SK-N-SH (cell line): ENCODE results near the gene NRDE2.

ENCODE experiments used
- CHD2 ChIP-seq: fragments of 150-350 bp; IDR thresholded peaks from 2 replicates; pipeline ENCODE4 v1.6.1; 2018; ENCODE audit warnings: low read length; ENCODE audit not compliant: partially characterized antibody
- CTCF ChIP-seq: fragments of 200-600 bp; sonication (generic); IDR thresholded peaks from 2 replicates; pipeline ENCODE4 v1.6.1; 2017; ENCODE audit warnings: antibody characterized with exemption, mild to moderate bottlenecking, moderate library complexity
- EP300 ChIP-seq, 2 experiments: IDR thresholded peaks; 2 replicates each; pipeline versions ENCODE4 v1.4.0 to v1.6.1; 2012; ENCODE audit warnings: borderline replicate concordance in 1 of 2, low read depth in 1 of 2, low read length in 1 of 2
- EZH2phosphoT487 ChIP-seq: fragments of 200-600 bp; sonication (generic); IDR thresholded peaks from 2 replicates; pipeline ENCODE4 v1.6.1; 2017; ENCODE audit warnings: low read depth, mixed run types, mild to moderate bottlenecking, antibody characterized with exemption, moderate library complexity, borderline replicate concordance
- FOXM1 ChIP-seq: IDR thresholded peaks from 2 replicates; pipeline ENCODE4 v1.4.0; 2012; ENCODE audit warnings: low read depth, mild to moderate bottlenecking
- GABPA ChIP-seq: IDR thresholded peaks from 2 replicates; pipeline ENCODE4 v1.4.0; 2012; ENCODE audit warnings: low read depth, mild to moderate bottlenecking
- PBX3 ChIP-seq: IDR thresholded peaks from 2 replicates; pipeline ENCODE4; 2012
- POLR2AphosphoS5 ChIP-seq: IDR thresholded peaks from 2 replicates; pipeline ENCODE4 v1.6.1; 2012; ENCODE audit warnings: low read depth, low read length
- REST ChIP-seq: IDR thresholded peaks from 2 replicates; pipeline ENCODE4 v1.6.1; 2012; ENCODE audit warnings: mild to moderate bottlenecking, low read depth, low read length, moderate library complexity
- TEAD4 ChIP-seq: IDR thresholded peaks from 2 replicates; pipeline ENCODE4 v1.4.0; 2012; ENCODE audit warnings: mild to moderate bottlenecking, borderline replicate concordance; ENCODE audit not compliant: insufficient read depth
- USF2 ChIP-seq: fragments of 150-350 bp; IDR thresholded peaks from 2 replicates; pipeline ENCODE4 v1.6.1; 2017; ENCODE audit warnings: antibody characterized with exemption, low read length, low read depth, borderline replicate concordance

GRCh38 chr14:90349739-90350138, 18.0 kb upstream of the NRDE2 start:
- TF ChIP-seq POLR2AphosphoS5 (no peak), TEAD4 (no peak), CTCF (no peak), EZH2phosphoT487 (no peak), REST (no peak), PBX3 (no peak), GABPA (no peak), CHD2 (no peak), USF2 (no peak), FOXM1 (no peak), EP300 (IDR thresholded peaks at IDR 0.05; ENCODE audit: borderline replicate concordance in 1 of 2, low read depth in 1 of 2, low read length in 1 of 2) (no peak)
